HG03558 (cell line): Measurements from ENCODE around the gene BBS2.
A peak's percentile ranks its signal among the peaks of the same experiment; 100 is the strongest.

Experiments used
- ATAC-seq: cut with Tn5 transposase; IDR thresholded peaks from one replicate; pipeline ENCODE4 v1.9.1; 2021; ENCODE audit warnings: moderate number of reproducible peaks; ENCODE audit not compliant: unreplicated experiment; ENCODE audit errors: extremely low read depth

BBS2 gene

GRCh38 chr16:56478281-56479049 lies 41.4 kb downstream of the BBS2 start:
- ATAC-seq = no peak

- no peak for ATAC-seq
Measured at GRCh38 chr16:56477096-56477878, 42.5 kb downstream of the BBS2 start.

GRCh38 chr16:56475201-56475600 lies 44.6 kb downstream of the BBS2 start:
- ATAC-seq = no peak

GRCh38 chr16:56470666-56471065 lies 49.2 kb downstream of the BBS2 start:
- ATAC-seq = no peak

- no peak for ATAC-seq
Measured at GRCh38 chr16:56470232-56470631, 49.6 kb downstream of the BBS2 start.

- no peak for ATAC-seq
Measured at GRCh38 chr16:56469748-56470147, 50.1 kb downstream of the BBS2 start.

GRCh38 chr16:56468800-56469199 lies 51.0 kb downstream of the BBS2 start:
- ATAC-seq = no peak

GRCh38 chr16:56466344-56466743 lies 53.5 kb downstream of the BBS2 start:
- no peak for ATAC-seq

- no peak for ATAC-seq
Measured at GRCh38 chr16:56463153-56463552, 56.7 kb downstream of the BBS2 start.

GRCh38 chr16:56462064-56462796 lies 57.6 kb downstream of the BBS2 start:
- no peak for ATAC-seq

GRCh38 chr16:56460101-56460500 lies 59.7 kb downstream of the BBS2 start:
- ATAC-seq = no peak

GRCh38 chr16:56457927-56458470 lies 61.8 kb downstream of the BBS2 start:
- ATAC-seq = no peak

- ATAC-seq = peak; percentile 5
Measured at GRCh38 chr16:56451753-56452689, 67.8 kb downstream of the BBS2 start.

GRCh38 chr16:56450986-56451752 lies 68.7 kb downstream of the BBS2 start, which contains the start of the genes NUDT21 and OGFOD1:
TSS of gene NUDT21 (minus strand) at chr16:56451332. CDS start at chr16:56451202, 130 bp downstream.
TSS of gene OGFOD1 (plus strand) at chr16:56451554. CDS start at chr16:56451613, 59 bp downstream.
- ATAC-seq = peak; percentile 94

GRCh38 chr16:56450275-56450985 lies 69.4 kb downstream of the BBS2 start:
- ATAC-seq = no peak

GRCh38 chr16:56448005-56448404 lies 71.8 kb downstream of the BBS2 start:
- ATAC-seq = no peak

- no peak for ATAC-seq
Measured at GRCh38 chr16:56447286-56447685, 72.5 kb downstream of the BBS2 start.

- ATAC-seq = no peak
Measured at GRCh38 chr16:56438038-56438437, 81.8 kb downstream of the BBS2 start.
